HCT116 (cell line): ENCODE measurements around the gene PLEKHG3. TPM values are rescaled to one million over a fixed set of nuclear protein-coding genes. Genes with fewer than 3 reads are reported as not detected.

ENCODE experiments used
- ATAC-seq: fragments of 200-7000 bp; cut with Tn5 transposase; 2 replicates; pipeline ENCODE4 v1.9.1; 2020; ENCODE audit warnings: mild to moderate bottlenecking, moderate library complexity
- BruUV-seq: library from RNA; stranded (reverse); fragments of 400-500 nt; replicated peaks from 2 replicates; lab custom pipeline; 2021; lab: Mats Ljungman, UMichigan
- CTCF ChIA-PET: fragments of 300-600 bp; sonication (Branson Sonifier 250); formaldehyde crosslinking; loops from one replicate; lab custom pipeline; 2021; ENCODE audit warnings: antibody characterized with exemption; lab: Charles Lee
- POLR2A ChIA-PET: fragments of 300-600, 350-600 bp; sonication (Branson Sonifier 250); formaldehyde crosslinking; loops from one replicate; lab custom pipeline; 2021; ENCODE audit warnings: antibody characterized with exemption; lab: Charles Lee
- RAD21 ChIA-PET, 2 experiments: fragments of 300-600 bp; sonication (Branson Sonifier 250); formaldehyde crosslinking; loops; one replicate each; lab custom pipeline; 2023; ENCODE audit warnings: low total read pairs in 2 of 2; ENCODE audit not compliant: uncharacterized antibody in 2 of 2, unreplicated experiment in 2 of 2, low non-redundant PET in 1 of 2; lab: Charles Lee
- DNase-seq: peaks from one replicate; pipeline ENCODE4 v3.0.0-alpha.2; 2010; ENCODE audit warnings: low read depth, low spot score
- H2AFZ ChIP-seq: fragments of 200-600 bp; shearing (Covaris generic), sonication (generic); 2 replicates; pipeline ENCODE4 v1.6.1; 2017; ENCODE audit warnings: low read depth, mixed run types, mixed read lengths, antibody characterized with exemption, low read length; ENCODE audit not compliant: poor library complexity, severe bottlenecking
- H3K27ac ChIP-seq: 2 replicates; pipeline ENCODE4 v1.5.1; 2012; ENCODE audit warnings: low read depth, low read length
- H3K27me3 ChIP-seq: fragments of 200-600 bp; sonication (generic); 2 replicates; pipeline ENCODE4 v1.6.1; 2016; ENCODE audit warnings: mixed run types, low read length, mixed read lengths; ENCODE audit not compliant: insufficient read depth
- H3K36me3 ChIP-seq, 2 experiments: fragments of 200-500 bp in 1 of 2; fragments of 200-600 bp in 1 of 2; sonication (Bioruptor generic) in 1 of 2; sonication (generic) in 1 of 2; 2 replicates each; pipeline versions ENCODE4 v1.5.1 to v1.6.1; 2014 to 2016; ENCODE audit warnings: low read length in 2 of 2, inconsistent platforms in 1 of 2, mixed read lengths in 1 of 2, mixed run types in 1 of 2; ENCODE audit not compliant: insufficient read depth in 2 of 2, control insufficient read depth in 1 of 2
- H3K4me1 ChIP-seq, 2 experiments: fragments of 200-600 bp in 1 of 2; sonication (generic) in 1 of 2; 2 replicates each; pipeline versions ENCODE4 v1.5.1 to v1.6.1; 2012 to 2017; ENCODE audit warnings: low read length in 2 of 2, inconsistent platforms in 1 of 2, mild to moderate bottlenecking in 1 of 2, mixed read lengths in 1 of 2, mixed run types in 1 of 2, moderate library complexity in 1 of 2; ENCODE audit not compliant: insufficient read depth in 2 of 2, control insufficient read depth in 1 of 2
- H3K4me2 ChIP-seq: fragments of 200-600 bp; sonication (generic); 2 replicates; pipeline ENCODE4 v1.6.1; 2017; ENCODE audit warnings: mixed run types, low read length, mixed read lengths
- H3K4me3 ChIP-seq, 2 experiments: fragments of 200-600 bp in 1 of 2; sonication (generic) in 1 of 2; replicated peaks in 1 of 2; 2 replicates each; pipeline ENCODE4 v1.5.1; 2011 to 2016; ENCODE audit warnings: low read length in 2 of 2, control low read depth in 1 of 2, low read depth in 1 of 2, mild to moderate bottlenecking in 1 of 2, mixed read lengths in 1 of 2, mixed run types in 1 of 2
- H3K79me2 ChIP-seq: fragments of 200-600 bp; sonication (generic); 2 replicates; pipeline ENCODE4 v1.6.1; 2017; ENCODE audit warnings: mild to moderate bottlenecking, mixed run types, low read length, moderate library complexity, mixed read lengths; ENCODE audit not compliant: insufficient read depth
- H3K9ac ChIP-seq: fragments of 200-600 bp; sonication (generic); 2 replicates; pipeline ENCODE4 v1.6.1; 2016; ENCODE audit warnings: low read length, mixed read lengths
- H3K9me2 ChIP-seq: fragments of 200-600 bp; sonication (generic), shearing (Covaris generic); 2 replicates; pipeline ENCODE4 v1.6.1; 2017; ENCODE audit warnings: mixed run types, mild to moderate bottlenecking, moderate library complexity; ENCODE audit not compliant: insufficient read depth
- H3K9me3 ChIP-seq, 2 experiments: fragments of 200-500 bp in 1 of 2; fragments of 200-600 bp in 1 of 2; sonication (Bioruptor generic) in 1 of 2; sonication (generic) in 1 of 2; 2 replicates each; pipeline ENCODE4 v1.6.1; 2014 to 2017; ENCODE audit warnings: low read length in 2 of 2, mixed read lengths in 2 of 2, inconsistent platforms in 1 of 2, low read depth in 1 of 2, mild to moderate bottlenecking in 1 of 2, mixed run types in 1 of 2, moderate library complexity in 1 of 2; ENCODE audit not compliant: control insufficient read depth in 1 of 2, insufficient read depth in 1 of 2
- H4K20me1 ChIP-seq: fragments of 200-600 bp; sonication (generic), shearing (Covaris generic); 2 replicates; pipeline ENCODE4 v1.6.1; 2017; ENCODE audit warnings: mixed run types, mild to moderate bottlenecking, moderate library complexity; ENCODE audit not compliant: insufficient read depth
- CEBPB ChIP-seq: IDR thresholded peaks from 2 replicates; pipeline ENCODE4 v1.6.1; 2012; ENCODE audit warnings: low read depth
- CTCF ChIP-seq, 3 experiments: fragments of 200-600 bp in 1 of 3; sonication (generic) in 1 of 3; IDR thresholded peaks in 2 of 3; conservative IDR thresholded peaks in 1 of 3; 2 replicates each; pipeline ENCODE4 v1.5.1; 2012 to 2017; ENCODE audit warnings: low read depth in 2 of 3, low read length in 2 of 3, antibody characterized with exemption in 1 of 3, borderline replicate concordance in 1 of 3, control low read depth in 1 of 3, mild to moderate bottlenecking in 1 of 3, mixed read lengths in 1 of 3, mixed run types in 1 of 3, moderate library complexity in 1 of 3; ENCODE audit not compliant: insufficient read depth in 1 of 3
- EZH2 ChIP-seq: fragments of 200-600 bp; sonication (generic); IDR thresholded peaks from 2 replicates; pipeline ENCODE4 v1.6.1; 2017; ENCODE audit warnings: antibody characterized with exemption, mixed run types
- EZH2phosphoT487 ChIP-seq: fragments of 200-600 bp; IDR thresholded peaks from 2 replicates; pipeline ENCODE4 v1.6.1; 2018; ENCODE audit warnings: antibody characterized with exemption, borderline replicate concordance
- POLR2AphosphoS5 ChIP-seq: IDR thresholded peaks from 2 replicates; pipeline ENCODE4 v1.6.1; 2011; ENCODE audit warnings: mild to moderate bottlenecking, low read depth, low read length, moderate library complexity
- RAD21 ChIP-seq: IDR thresholded peaks from 2 replicates; pipeline ENCODE4 v1.6.1; 2012; ENCODE audit warnings: low read depth, mild to moderate bottlenecking
- REST ChIP-seq: IDR thresholded peaks from 2 replicates; pipeline ENCODE4 v1.6.1; 2012; ENCODE audit warnings: low read depth
- SRF ChIP-seq: IDR thresholded peaks from 2 replicates; pipeline ENCODE4 v1.6.1; 2012; ENCODE audit warnings: low read depth
- TCF7L2 ChIP-seq: IDR thresholded peaks from 2 replicates; pipeline ENCODE4 v1.7.0; 2011; ENCODE audit warnings: borderline replicate concordance, inconsistent platforms; ENCODE audit not compliant: insufficient read depth, insufficient read length; ENCODE audit errors: extremely low read depth
- ZBTB33 ChIP-seq: IDR thresholded peaks from 2 replicates; pipeline ENCODE4 v1.6.1; 2011; ENCODE audit warnings: mild to moderate bottlenecking, low read length, moderate library complexity; ENCODE audit not compliant: insufficient replicate concordance; ENCODE audit errors: extremely low read depth
- ZFX ChIP-seq: fragments of 450-650 bp; IDR thresholded peaks from 2 replicates; pipeline ENCODE4 v1.6.1; 2017
- ZNF274 ChIP-seq: fragments of 200-500 bp; sonication (Bioruptor generic); IDR thresholded peaks from 2 replicates; pipeline ENCODE4 v1.6.1; 2014; ENCODE audit warnings: mild to moderate bottlenecking, low read depth, low read length, inconsistent platforms
- intact Hi-C: fragments of 100-400 bp; cut with micrococcal nuclease; formaldehyde crosslinking; loops from 2 replicates; pipeline ENCODE4 v1.10.0; 2022
- total RNA-seq: library from RNA; stranded (reverse); gene quantifications from one replicate; pipeline ENCODE4 v1.2.1, GENCODE V29; 2021; ENCODE audit not compliant: unreplicated experiment
- TF ChIP-seq, protein P1 (sequence below): IDR thresholded peaks from 2 replicates; pipeline ENCODE4 v1.6.1; 2012
- TF ChIP-seq, protein P2 (sequence below): IDR thresholded peaks from 2 replicates; pipeline ENCODE4 v1.6.1; 2012

PLEKHG3 gene
- total RNA-seq, 1 experiment from 2014 or later: 55.6 TPM

DNA sequence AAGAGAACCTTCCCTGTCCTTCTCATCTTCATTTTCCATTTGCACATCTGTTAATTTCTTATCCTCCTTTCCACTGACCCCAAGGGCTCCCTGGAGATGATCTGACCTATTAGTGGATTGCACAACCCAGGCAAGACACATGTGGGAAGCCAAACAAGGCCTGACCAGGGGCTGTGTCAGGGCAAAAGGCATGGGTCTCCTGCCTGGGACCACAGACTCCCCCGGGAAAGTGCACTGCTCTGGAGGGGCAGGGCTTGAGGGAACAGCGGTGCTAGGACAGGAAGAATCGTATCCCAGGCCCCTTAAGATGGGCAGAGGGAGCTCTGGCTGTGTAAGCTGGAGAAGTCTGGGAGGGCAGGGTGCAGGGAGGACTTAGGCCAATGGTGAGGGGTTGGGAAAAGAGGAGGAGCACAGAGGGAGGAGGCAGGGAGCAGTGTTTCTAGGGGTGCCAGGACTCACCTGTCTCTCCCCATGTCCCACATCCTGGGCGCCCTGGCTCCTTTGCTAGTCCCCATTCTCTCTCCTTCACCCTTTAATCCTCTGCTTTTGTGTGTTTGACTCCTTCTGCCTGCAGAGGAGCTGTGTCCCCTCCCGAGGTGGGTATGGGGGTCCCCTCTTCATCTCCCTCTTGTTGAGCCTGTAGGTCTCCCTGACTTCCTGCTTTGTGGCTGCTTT is 25.3 kb downstream of the PLEKHG3 start:
- no peak overlapping the region for H3K4me2 ChIP-seq
- H3K79me2 ChIP-seq: peaks cover 42% of the 10 kb centered on the region
- peaks cover 26 to 27% of the 10 kb centered on the region in 2 experiments for H3K4me1 ChIP-seq
- peaks cover 31 to 32% of the 10 kb centered on the region in 2 experiments; a peak in 3 of 4 replicates for H3K36me3 ChIP-seq
- TF ChIP-seq SRF (no peak), POLR2AphosphoS5 (no peak), EZH2phosphoT487 (no peak), CEBPB (no peak), ZFX (no peak), CTCF (IDR thresholded peaks at IDR 0.05 in 2 of 3, conservative IDR thresholded peaks at IDR 0.05 in 1 of 3; ENCODE audit: borderline replicate concordance in 1 of 3, insufficient read depth in 1 of 3, low read depth in 2 of 3, low read length in 2 of 3) (no peak), RAD21 (no peak), ZBTB33 (no peak), ZNF274 (no peak), REST (no peak), EZH2 (no peak), TCF7L2 (no peak)
- TF ChIP-seq, protein P1, sequence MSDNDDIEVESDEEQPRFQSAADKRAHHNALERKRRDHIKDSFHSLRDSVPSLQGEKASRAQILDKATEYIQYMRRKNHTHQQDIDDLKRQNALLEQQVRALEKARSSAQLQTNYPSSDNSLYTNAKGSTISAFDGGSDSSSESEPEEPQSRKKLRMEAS: no peak
- TF ChIP-seq, protein P2, sequence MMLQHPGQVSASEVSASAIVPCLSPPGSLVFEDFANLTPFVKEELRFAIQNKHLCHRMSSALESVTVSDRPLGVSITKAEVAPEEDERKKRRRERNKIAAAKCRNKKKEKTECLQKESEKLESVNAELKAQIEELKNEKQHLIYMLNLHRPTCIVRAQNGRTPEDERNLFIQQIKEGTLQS: no peak
- H4K20me1 ChIP-seq: peaks cover 4% of the 10 kb centered on the region; the same call in 1 of the 2 replicates
- no peak overlapping the region for H3K4me3 ChIP-seq
- no TSS peak for BruUV-seq
- ChIA-PET POLR2A (no interaction called here), CTCF (no interaction called here), RAD21 (no interaction called here)
- ATAC-seq (no peak), DNase-seq (no peak)
- no peaks in the 10 kb centered on the region for H3K27me3 ChIP-seq
- no peaks in the 10 kb centered on the region for H3K9me3 ChIP-seq
- intact Hi-C loops: no loop called here
- H2AFZ ChIP-seq: no peak overlapping the region
- H3K9me2 ChIP-seq: no peaks in the 10 kb centered on the region
- H3K27ac ChIP-seq: no peak overlapping the region
- no peak overlapping the region for H3K9ac ChIP-seq
